ENCODE results near the gene DTNBP1. TPM values are rescaled to one million over a fixed set of nuclear protein-coding genes. Genes with fewer than 3 reads are reported as not detected.

DTNBP1 gene
- total RNA-seq, 1 donor from 2014 or later = 19.2 TPM

GRCh38 chr6:15554728-15555100 lies 108.1 kb downstream of the DTNBP1 start:
- Histone ChIP-seq H3K4me3 (no peak overlapping the region), H3K27ac (replicated peaks) (no peak overlapping the region), H3K27me3 (ENCODE audit: low read depth) (no peaks in the 10 kb centered on the region), H3K36me3 (no peaks in the 10 kb centered on the region), H3K4me1 (peaks cover 45% of the 10 kb centered on the region), H3K9me3 (replicated peaks) (no peaks in the 10 kb centered on the region)
- intact Hi-C loops (cut with micrococcal nuclease) = no loop called here
- DNase-seq = no peak
- TF ChIP-seq CTCF (IDR thresholded peaks at IDR 0.05; ENCODE audit: borderline replicate concordance) = no peak

- no peak overlapping the region for H3K4me3 ChIP-seq
- H3K4me1 ChIP-seq = peaks cover 45% of the 10 kb centered on the region
- DNase-seq = no peak
- no peak overlapping the region for H3K27ac ChIP-seq (replicated peaks)
- H3K36me3 ChIP-seq = no peaks in the 10 kb centered on the region
- no peaks in the 10 kb centered on the region for H3K9me3 ChIP-seq (replicated peaks)
- intact Hi-C loops (cut with micrococcal nuclease) = no loop called here
- TF ChIP-seq CTCF (IDR thresholded peaks at IDR 0.05; ENCODE audit: borderline replicate concordance) = no peak
- H3K27me3 ChIP-seq (ENCODE audit: low read depth) = no peaks in the 10 kb centered on the region
Measured at GRCh38 chr6:15553736-15554294, 109.0 kb downstream of the DTNBP1 start.

GRCh38 chr6:15553031-15553430 lies 109.8 kb downstream of the DTNBP1 start:
- TF ChIP-seq CTCF (IDR thresholded peaks at IDR 0.05; ENCODE audit: borderline replicate concordance) = no peak
- DNase-seq = no peak
- H3K4me1 ChIP-seq = peaks cover 45% of the 10 kb centered on the region
- H3K27ac ChIP-seq (replicated peaks) = peak overlapping the region; percentile 22
- no peaks in the 10 kb centered on the region for H3K36me3 ChIP-seq
- no peak overlapping the region for H3K4me3 ChIP-seq
- intact Hi-C loops (cut with micrococcal nuclease) = no loop called here
- no peaks in the 10 kb centered on the region for H3K27me3 ChIP-seq (ENCODE audit: low read depth)
- no peaks in the 10 kb centered on the region for H3K9me3 ChIP-seq (replicated peaks)

- intact Hi-C loops (cut with micrococcal nuclease) = no loop called here
- no peaks in the 10 kb centered on the region for H3K36me3 ChIP-seq
- peak overlapping the region; percentile 55 for H3K27ac ChIP-seq (replicated peaks)
- no peaks in the 10 kb centered on the region for H3K9me3 ChIP-seq (replicated peaks)
- no peak for DNase-seq
- H3K4me1 ChIP-seq = peaks cover 45% of the 10 kb centered on the region
- no peak for TF ChIP-seq CTCF (IDR thresholded peaks at IDR 0.05; ENCODE audit: borderline replicate concordance)
- H3K4me3 ChIP-seq = no peak overlapping the region
- no peaks in the 10 kb centered on the region for H3K27me3 ChIP-seq (ENCODE audit: low read depth)
Measured at GRCh38 chr6:15551798-15552197, 111.0 kb downstream of the DTNBP1 start.

GRCh38 chr6:15551262-15551661 lies 111.6 kb downstream of the DTNBP1 start:
- no peak for TF ChIP-seq CTCF (IDR thresholded peaks at IDR 0.05; ENCODE audit: borderline replicate concordance)
- H3K27me3 ChIP-seq (ENCODE audit: low read depth) = no peaks in the 10 kb centered on the region
- intact Hi-C loops (cut with micrococcal nuclease) = no loop called here
- H3K4me1 ChIP-seq = peaks cover 46% of the 10 kb centered on the region
- H3K4me3 ChIP-seq = no peak overlapping the region
- no peaks in the 10 kb centered on the region for H3K9me3 ChIP-seq (replicated peaks)
- H3K36me3 ChIP-seq = no peaks in the 10 kb centered on the region
- peak overlapping the region; percentile 55 for H3K27ac ChIP-seq (replicated peaks)
- DNase-seq = no peak

Data from left ventricle myocardium inferior (tissue), 1 donor.